Loucy (cell line): Measurements from ENCODE around the gene RERE.

ENCODE experiments used
- EZH2phosphoT487 ChIP-seq: fragments of 200-600 bp; IDR thresholded peaks from 2 replicates; pipeline ENCODE4 v1.6.1; 2018; ENCODE audit warnings: antibody characterized with exemption, mild to moderate bottlenecking, moderate library complexity, borderline replicate concordance
- TF ChIP-seq, protein P1 (sequence below): fragments of 200-600 bp; sonication (generic); conservative IDR thresholded peaks from 2 replicates; pipeline ENCODE4 v1.5.1; 2014; ENCODE audit warnings: mild to moderate bottlenecking, antibody characterized with exemption, low read length

- TF ChIP-seq, protein P1, sequence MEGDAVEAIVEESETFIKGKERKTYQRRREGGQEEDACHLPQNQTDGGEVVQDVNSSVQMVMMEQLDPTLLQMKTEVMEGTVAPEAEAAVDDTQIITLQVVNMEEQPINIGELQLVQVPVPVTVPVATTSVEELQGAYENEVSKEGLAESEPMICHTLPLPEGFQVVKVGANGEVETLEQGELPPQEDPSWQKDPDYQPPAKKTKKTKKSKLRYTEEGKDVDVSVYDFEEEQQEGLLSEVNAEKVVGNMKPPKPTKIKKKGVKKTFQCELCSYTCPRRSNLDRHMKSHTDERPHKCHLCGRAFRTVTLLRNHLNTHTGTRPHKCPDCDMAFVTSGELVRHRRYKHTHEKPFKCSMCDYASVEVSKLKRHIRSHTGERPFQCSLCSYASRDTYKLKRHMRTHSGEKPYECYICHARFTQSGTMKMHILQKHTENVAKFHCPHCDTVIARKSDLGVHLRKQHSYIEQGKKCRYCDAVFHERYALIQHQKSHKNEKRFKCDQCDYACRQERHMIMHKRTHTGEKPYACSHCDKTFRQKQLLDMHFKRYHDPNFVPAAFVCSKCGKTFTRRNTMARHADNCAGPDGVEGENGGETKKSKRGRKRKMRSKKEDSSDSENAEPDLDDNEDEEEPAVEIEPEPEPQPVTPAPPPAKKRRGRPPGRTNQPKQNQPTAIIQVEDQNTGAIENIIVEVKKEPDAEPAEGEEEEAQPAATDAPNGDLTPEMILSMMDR, result no peak
- no peak for TF ChIP-seq EZH2phosphoT487
These were observed 238.5 kb downstream of the RERE start for GRCh38 chr1:8578936-8579335.
